Loucy (cell line): ENCODE data around the gene BACH1.

Source experiments
- CTCF ChIP-seq: fragments of 200-600 bp; sonication (generic); conservative IDR thresholded peaks from 2 replicates; pipeline ENCODE4 v1.5.1; 2014; ENCODE audit warnings: mild to moderate bottlenecking, antibody characterized with exemption, low read length
- EZH2phosphoT487 ChIP-seq: fragments of 200-600 bp; IDR thresholded peaks from 2 replicates; pipeline ENCODE4 v1.6.1; 2018; ENCODE audit warnings: antibody characterized with exemption, mild to moderate bottlenecking, moderate library complexity, borderline replicate concordance

GRCh38 chr21:29340228-29340627 lies 41.5 kb downstream of the BACH1 start:
- no peak for TF ChIP-seq CTCF
- no peak for TF ChIP-seq EZH2phosphoT487
